22Rv1 (cell line): ENCODE measurements around the gene MLST8.

Source experiments
- ZFX ChIP-seq: fragments of 450-650 bp; IDR thresholded peaks from 2 replicates; pipeline ENCODE4 v1.6.1; 2017; ENCODE audit warnings: antibody characterized with exemption, borderline replicate concordance
- TF ChIP-seq, protein P1 (sequence below): fragments of 450-650 bp; IDR thresholded peaks from 2 replicates; pipeline ENCODE4 v1.5.1; 2017; ENCODE audit warnings: mild to moderate bottlenecking

- TF ChIP-seq, protein P1, sequence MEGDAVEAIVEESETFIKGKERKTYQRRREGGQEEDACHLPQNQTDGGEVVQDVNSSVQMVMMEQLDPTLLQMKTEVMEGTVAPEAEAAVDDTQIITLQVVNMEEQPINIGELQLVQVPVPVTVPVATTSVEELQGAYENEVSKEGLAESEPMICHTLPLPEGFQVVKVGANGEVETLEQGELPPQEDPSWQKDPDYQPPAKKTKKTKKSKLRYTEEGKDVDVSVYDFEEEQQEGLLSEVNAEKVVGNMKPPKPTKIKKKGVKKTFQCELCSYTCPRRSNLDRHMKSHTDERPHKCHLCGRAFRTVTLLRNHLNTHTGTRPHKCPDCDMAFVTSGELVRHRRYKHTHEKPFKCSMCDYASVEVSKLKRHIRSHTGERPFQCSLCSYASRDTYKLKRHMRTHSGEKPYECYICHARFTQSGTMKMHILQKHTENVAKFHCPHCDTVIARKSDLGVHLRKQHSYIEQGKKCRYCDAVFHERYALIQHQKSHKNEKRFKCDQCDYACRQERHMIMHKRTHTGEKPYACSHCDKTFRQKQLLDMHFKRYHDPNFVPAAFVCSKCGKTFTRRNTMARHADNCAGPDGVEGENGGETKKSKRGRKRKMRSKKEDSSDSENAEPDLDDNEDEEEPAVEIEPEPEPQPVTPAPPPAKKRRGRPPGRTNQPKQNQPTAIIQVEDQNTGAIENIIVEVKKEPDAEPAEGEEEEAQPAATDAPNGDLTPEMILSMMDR, result no peak
- no peak for TF ChIP-seq ZFX
These were observed 3.1 kb downstream of the MLST8 start for GRCh38 chr16:2208308-2208707.
